ENCODE results near the gene CLIC4. TPM values are rescaled to one million over a fixed set of nuclear protein-coding genes. Genes with fewer than 3 reads are reported as not detected.

CLIC4 gene
- total and polyA plus RNA-seq, 3 experiments from 2014 or later, result 0.18 to 13.2 (median 12.8) TPM

DNA sequence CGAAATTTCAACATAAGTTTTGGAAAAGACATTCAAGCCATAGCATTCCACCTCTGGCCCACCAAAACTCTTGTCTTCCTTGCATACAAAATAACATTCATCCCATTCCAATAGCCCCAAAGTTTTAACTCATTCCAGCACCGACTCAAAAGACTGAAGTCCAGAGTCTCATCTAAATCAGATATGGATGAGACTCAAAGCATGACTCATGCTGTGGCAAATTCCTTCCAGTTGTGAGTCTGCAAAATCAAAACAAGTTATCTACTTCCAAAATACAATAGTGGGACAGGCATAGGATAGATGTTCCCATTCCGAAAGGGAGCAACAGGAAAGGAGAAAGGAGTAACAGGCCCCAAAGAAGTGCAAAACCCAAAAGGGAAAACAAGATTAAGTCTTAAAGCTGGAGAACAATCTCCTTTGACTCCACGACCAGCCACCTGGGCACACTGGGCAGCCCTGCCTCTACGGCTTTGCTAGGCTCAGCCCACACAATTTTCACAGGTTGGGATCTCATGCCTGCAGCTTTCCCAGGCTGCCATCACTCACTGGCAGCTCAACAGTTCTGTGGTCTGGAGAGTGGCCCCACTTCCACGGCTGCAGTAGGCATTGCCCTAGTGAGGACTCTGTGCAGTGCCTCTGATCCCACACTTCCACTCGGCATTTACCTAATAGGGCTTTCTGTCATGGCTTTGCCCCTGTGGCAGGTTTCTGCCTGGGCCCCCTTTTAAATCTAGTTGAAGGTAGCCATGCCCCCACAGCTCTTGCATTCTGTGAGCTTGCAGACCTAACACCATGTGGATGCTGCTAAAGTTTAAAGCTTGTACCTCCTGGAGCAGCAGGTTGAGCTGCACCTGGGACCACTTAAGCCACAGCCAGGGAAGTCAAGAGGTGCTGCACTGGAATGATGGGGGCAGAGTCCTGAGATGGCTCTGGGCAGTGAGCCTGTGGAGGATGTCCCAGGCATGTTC lies 133.8 kb downstream of the CLIC4 start:
- H3K27me3 Mint-ChIP-seq, result peaks cover 0 to 9% of the 10 kb centered on the region in 2 donors
- no peaks in the 10 kb centered on the region for H3K4me1 ChIP-seq (ENCODE audit: insufficient read depth, low read length)
- POLR2A ChIA-PET, result interaction anchor here (0.5 kb wide), 1 partner anchor 46 kb away, joined by 3 read pairs; no protein-coding TSS in a partner anchor

DNA sequence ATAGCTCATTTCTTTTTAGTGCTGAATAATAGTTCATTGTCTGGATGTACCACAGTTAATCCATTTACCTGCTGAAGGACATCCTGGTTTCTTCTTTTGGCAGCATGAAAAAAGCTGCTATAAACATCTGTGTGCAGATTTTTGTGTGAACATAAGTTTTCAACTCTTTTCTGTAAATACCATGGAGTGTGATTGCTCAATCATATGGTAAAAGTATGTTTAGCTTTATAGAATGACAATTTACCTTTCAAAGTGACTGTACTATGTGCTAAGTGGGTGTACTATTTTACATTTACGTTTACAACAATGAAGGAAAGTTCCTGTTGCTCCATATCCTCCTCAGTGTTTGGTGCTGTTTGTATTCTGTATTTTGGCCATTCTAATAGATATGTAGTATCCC lies 135.8 kb downstream of the CLIC4 start:
- Mint-ChIP-seq H3K9me3 (peaks cover 7 to 21% (median 19%) of the 10 kb centered on the region in 5 donors), H3K27me3 (peaks cover 0 to 6% of the 10 kb centered on the region in 2 donors), H3K4me1 (no peaks in the 10 kb centered on the region), H3K27ac (no peak overlapping the region), H3K4me3 (no peak overlapping the region), H3K36me3 (peaks cover 2 to 32% (median 2%) of the 10 kb centered on the region in 3 donors)
- DNase-seq, result no peak
- Histone ChIP-seq H3K4me1 (ENCODE audit: insufficient read depth, low read length) (no peaks in the 10 kb centered on the region), H3K9me3 (ENCODE audit: low read length) (no peaks in the 10 kb centered on the region), H3K4me3 (ENCODE audit: low read length) (no peak overlapping the region), H3K27ac (ENCODE audit: low read depth, low read length) (no peak overlapping the region), H3K27me3 (ENCODE audit: insufficient read depth, low read length, poor library complexity, severe bottlenecking) (no peaks in the 10 kb centered on the region), H3K36me3 (ENCODE audit: insufficient read depth, low read length) (no peaks in the 10 kb centered on the region)
- ChIA-PET POLR2A (no interaction called here), CTCF (interaction anchor here (0.9 to 1.9 kb wide), 3 partner anchors 17 to 30 kb away, joined by 3 to 7 read pairs (median 4); no protein-coding TSS in a partner anchor)

More for the DNA sequence above, 133.8 kb downstream of the CLIC4 start:
- Mint-ChIP-seq H3K9me3 (peaks cover 7 to 13% (median 10%) of the 10 kb centered on the region in 5 donors), H3K4me1 (no peaks in the 10 kb centered on the region), H3K36me3 (peaks cover 0 to 20% (median 2%) of the 10 kb centered on the region in 3 donors), H3K27ac (no peak overlapping the region), H3K4me3 (no peak overlapping the region)
- DNase-seq, result no peak
- no peaks in the 10 kb centered on the region for H3K9me3 ChIP-seq (ENCODE audit: low read length)
- CTCF ChIA-PET, result interaction anchor here (2.1 kb wide), 1 partner anchor 31 kb away, joined by 7 read pairs; no protein-coding TSS in a partner anchor
- H3K4me3 ChIP-seq (ENCODE audit: low read length), result no peak overlapping the region
- H3K36me3 ChIP-seq (ENCODE audit: insufficient read depth, low read length), result no peaks in the 10 kb centered on the region
- H3K27ac ChIP-seq (ENCODE audit: low read depth, low read length), result no peak overlapping the region
- H3K27me3 ChIP-seq (ENCODE audit: insufficient read depth, low read length, poor library complexity, severe bottlenecking), result no peaks in the 10 kb centered on the region

DNA sequence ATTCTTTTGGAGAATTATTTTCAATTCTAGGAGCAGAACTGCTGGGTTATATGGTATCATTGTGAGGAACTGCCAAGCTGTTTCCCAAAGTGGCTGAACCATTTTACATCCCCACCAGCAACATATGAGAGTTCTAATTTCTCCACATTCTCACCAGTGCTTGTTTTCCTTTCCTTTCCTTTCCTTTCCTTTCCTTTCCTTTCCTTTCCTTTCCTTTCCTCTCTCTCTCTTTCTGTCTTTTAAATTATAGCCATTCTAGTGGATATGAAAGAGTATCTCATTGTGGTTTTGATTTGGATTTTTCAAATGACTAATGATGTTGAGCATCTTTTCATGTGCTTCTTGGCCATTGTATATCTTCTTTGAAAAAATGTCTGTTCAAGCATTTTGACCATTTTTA lies 139.5 kb downstream of the CLIC4 start:
- H3K36me3 Mint-ChIP-seq, result peaks cover 2 to 39% (median 3%) of the 10 kb centered on the region in 3 donors
- H3K36me3 ChIP-seq (ENCODE audit: insufficient read depth, low read length), result no peaks in the 10 kb centered on the region
- no peaks in the 10 kb centered on the region for H3K4me1 ChIP-seq (ENCODE audit: insufficient read depth, low read length)
- DNase-seq, result no peak
- peaks cover 0 to 4% (median 0%) of the 10 kb centered on the region in 3 donors for H3K4me1 Mint-ChIP-seq
- H3K4me3 Mint-ChIP-seq, result no peak overlapping the region
- no peak overlapping the region for H3K27ac ChIP-seq (ENCODE audit: low read depth, low read length)
- peaks cover 7 to 21% (median 19%) of the 10 kb centered on the region in 5 donors for H3K9me3 Mint-ChIP-seq
- H3K27me3 Mint-ChIP-seq, result peaks cover 0 to 6% of the 10 kb centered on the region in 2 donors
- H3K9me3 ChIP-seq (ENCODE audit: low read length), result no peaks in the 10 kb centered on the region
- CTCF ChIA-PET, result no interaction called here
- POLR2A ChIA-PET, result no interaction called here
- peak overlapping the region in 1 of 8 donors; percentile 1 for H3K27ac Mint-ChIP-seq
- H3K4me3 ChIP-seq (ENCODE audit: low read length), result no peak overlapping the region
- no peaks in the 10 kb centered on the region for H3K27me3 ChIP-seq (ENCODE audit: insufficient read depth, low read length, poor library complexity, severe bottlenecking)

DNA sequence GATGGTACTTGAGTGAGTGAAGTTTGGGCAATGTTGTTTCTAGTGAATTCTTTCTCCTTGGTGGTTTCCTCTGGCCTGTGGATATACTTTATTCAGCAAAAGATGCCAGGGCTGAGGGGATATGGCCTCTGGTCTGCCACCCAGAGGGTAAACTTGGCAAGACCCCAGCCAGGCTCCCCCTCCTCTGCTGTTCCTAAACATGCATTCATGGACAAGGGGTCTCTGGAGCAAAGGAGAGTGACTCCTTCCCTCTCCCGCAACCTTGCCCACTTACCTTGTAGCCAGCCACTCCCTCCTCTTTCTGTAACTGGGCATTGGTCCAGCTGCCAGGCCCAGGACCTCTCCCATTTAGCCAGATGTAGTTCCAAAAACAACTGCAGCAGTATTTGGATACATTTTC lies 141.0 kb downstream of the CLIC4 start:
- Histone ChIP-seq H3K27ac (ENCODE audit: low read depth, low read length) (no peak overlapping the region), H3K36me3 (ENCODE audit: insufficient read depth, low read length) (no peaks in the 10 kb centered on the region), H3K9me3 (ENCODE audit: low read length) (no peaks in the 10 kb centered on the region), H3K4me1 (ENCODE audit: insufficient read depth, low read length) (no peaks in the 10 kb centered on the region), H3K27me3 (ENCODE audit: insufficient read depth, low read length, poor library complexity, severe bottlenecking) (no peaks in the 10 kb centered on the region), H3K4me3 (ENCODE audit: low read length) (no peak overlapping the region)
- DNase-seq, result no peak
- Mint-ChIP-seq H3K4me3 (no peak overlapping the region), H3K4me1 (peaks cover 0 to 4% (median 1%) of the 10 kb centered on the region in 3 donors), H3K27me3 (peaks cover 0 to 6% of the 10 kb centered on the region in 2 donors), H3K36me3 (peaks cover 2 to 38% (median 3%) of the 10 kb centered on the region in 3 donors), H3K9me3 (peaks cover 7 to 22% (median 19%) of the 10 kb centered on the region in 5 donors), H3K27ac (no peak overlapping the region)
- ChIA-PET POLR2A (no interaction called here), CTCF (interaction anchor here (1.0 kb wide), 1 partner anchor 38 kb away, joined by 3 read pairs; no protein-coding TSS in a partner anchor)

DNA sequence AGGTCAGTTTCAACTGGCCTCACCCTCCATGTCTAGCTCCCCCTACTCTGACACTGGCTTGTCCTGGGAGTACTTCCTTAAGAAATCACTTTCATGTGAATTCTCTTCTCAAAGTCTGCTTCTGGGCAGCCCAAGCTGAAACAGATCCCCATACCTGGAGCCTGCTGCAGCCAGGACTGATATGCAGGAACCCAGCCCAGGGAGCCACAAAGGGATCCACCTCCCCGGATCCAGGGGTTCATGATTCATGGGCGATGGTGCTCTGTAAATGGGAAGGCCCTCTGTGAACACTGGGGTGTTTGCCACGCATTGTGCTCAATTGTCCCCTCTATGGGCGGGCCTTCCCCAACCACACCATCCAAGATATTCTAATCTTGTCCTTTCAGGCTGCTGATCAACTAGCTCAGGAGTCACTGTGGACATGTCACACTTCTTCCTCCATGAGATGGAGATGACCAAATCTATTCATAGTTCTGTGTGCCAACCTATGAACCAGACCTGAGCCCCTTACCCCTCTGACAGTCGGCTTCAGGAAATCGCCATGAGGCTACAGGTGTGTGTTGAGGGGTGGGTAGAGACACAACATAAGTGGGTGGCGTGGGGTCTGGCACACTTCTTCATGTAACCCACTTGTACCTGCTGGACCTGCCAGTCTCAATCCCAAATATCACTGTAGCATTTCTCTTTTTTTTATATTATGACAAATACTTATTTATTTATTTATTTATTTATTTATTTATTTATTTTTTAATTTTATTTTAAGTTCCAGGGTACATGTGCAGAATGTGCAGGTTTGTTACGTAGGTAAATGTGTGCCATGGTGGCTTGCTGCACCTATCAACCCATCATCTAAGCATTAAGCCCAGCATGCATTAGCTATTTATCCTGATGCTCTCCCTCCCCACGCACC lies 143.1 kb downstream of the CLIC4 start:
- no peak overlapping the region for H3K27ac ChIP-seq (ENCODE audit: low read depth, low read length)
- Mint-ChIP-seq H3K4me3 (peak overlapping the region in 1 of 7 donors; percentile 51), H3K27ac (peak overlapping the region in 2 of 8 donors; percentile 52 to 79), H3K27me3 (peaks cover 0 to 6% of the 10 kb centered on the region in 2 donors), H3K9me3 (peaks cover 11 to 25% (median 24%) of the 10 kb centered on the region in 5 donors), H3K4me1 (peaks cover 0 to 4% (median 1%) of the 10 kb centered on the region in 3 donors), H3K36me3 (peaks cover 8 to 51% (median 9%) of the 10 kb centered on the region in 3 donors)
- H3K27me3 ChIP-seq (ENCODE audit: insufficient read depth, low read length, poor library complexity, severe bottlenecking), result no peaks in the 10 kb centered on the region
- ChIA-PET CTCF (interaction anchor here (0.7 to 1.3 kb wide), 2 partner anchors 38 to 1245 kb away, joined by 3 read pairs; no protein-coding TSS in a partner anchor), POLR2A (interaction anchor here (0.7 kb wide), 1 partner anchor 275 kb away, joined by 3 read pairs; no protein-coding TSS in a partner anchor)
- no peaks in the 10 kb centered on the region for H3K9me3 ChIP-seq (ENCODE audit: low read length)
- H3K36me3 ChIP-seq (ENCODE audit: insufficient read depth, low read length), result no peaks in the 10 kb centered on the region
- H3K4me1 ChIP-seq (ENCODE audit: insufficient read depth, low read length), result no peaks in the 10 kb centered on the region
- DNase-seq, result no peak
- H3K4me3 ChIP-seq (ENCODE audit: low read length), result no peak overlapping the region

DNA sequence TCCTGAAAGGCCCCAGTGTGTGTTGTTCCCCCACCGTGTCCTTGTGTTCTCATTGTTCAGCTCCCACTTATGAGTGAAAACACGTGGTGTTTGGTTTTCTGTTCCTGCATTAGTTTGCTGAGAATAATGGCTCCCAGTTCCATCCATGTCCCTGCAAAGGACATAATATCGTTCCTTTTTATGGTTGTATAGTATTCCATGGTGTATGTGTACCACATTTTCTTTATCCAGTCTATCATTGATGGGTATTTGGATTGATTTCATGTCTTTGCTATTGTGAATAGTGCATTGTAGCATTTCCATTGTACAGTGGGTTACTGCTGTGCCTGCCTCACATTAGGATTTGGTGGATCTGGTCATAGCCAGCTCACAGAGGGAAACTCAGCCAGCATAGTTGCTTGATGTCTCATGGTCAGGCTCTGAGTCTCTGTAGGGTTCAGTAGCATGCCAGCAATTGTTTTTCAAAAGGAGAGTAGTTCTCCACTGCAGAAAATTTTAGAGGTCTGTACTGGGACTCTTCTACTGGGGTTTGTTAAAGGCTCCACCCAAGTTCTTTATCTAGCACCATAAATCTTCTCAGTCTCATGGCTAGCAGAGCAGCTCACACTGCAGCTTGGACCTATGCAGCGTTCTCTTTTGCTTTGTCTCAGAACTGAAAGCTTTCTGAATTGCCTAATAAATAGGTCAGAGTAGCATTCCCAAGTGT lies 143.9 kb downstream of the CLIC4 start:
- H3K4me3 Mint-ChIP-seq, result no peak overlapping the region
- Histone ChIP-seq H3K4me1 (ENCODE audit: insufficient read depth, low read length) (no peaks in the 10 kb centered on the region), H3K27me3 (ENCODE audit: insufficient read depth, low read length, poor library complexity, severe bottlenecking) (no peaks in the 10 kb centered on the region), H3K36me3 (ENCODE audit: insufficient read depth, low read length) (no peaks in the 10 kb centered on the region), H3K27ac (ENCODE audit: low read depth, low read length) (no peak overlapping the region), H3K4me3 (ENCODE audit: low read length) (no peak overlapping the region), H3K9me3 (ENCODE audit: low read length) (no peaks in the 10 kb centered on the region)
- peaks cover 0 to 4% (median 1%) of the 10 kb centered on the region in 3 donors for H3K4me1 Mint-ChIP-seq
- H3K27ac Mint-ChIP-seq, result peak overlapping the region in 1 of 8 donors; percentile 52
- POLR2A ChIA-PET, result no interaction called here
- no peak for DNase-seq
- H3K36me3 Mint-ChIP-seq, result peaks cover 8 to 43% (median 9%) of the 10 kb centered on the region in 3 donors
- CTCF ChIA-PET, result no interaction called here
- peaks cover 6 to 18% (median 16%) of the 10 kb centered on the region in 5 donors for H3K9me3 Mint-ChIP-seq
- H3K27me3 Mint-ChIP-seq, result peaks cover 0 to 3% of the 10 kb centered on the region in 2 donors

DNA sequence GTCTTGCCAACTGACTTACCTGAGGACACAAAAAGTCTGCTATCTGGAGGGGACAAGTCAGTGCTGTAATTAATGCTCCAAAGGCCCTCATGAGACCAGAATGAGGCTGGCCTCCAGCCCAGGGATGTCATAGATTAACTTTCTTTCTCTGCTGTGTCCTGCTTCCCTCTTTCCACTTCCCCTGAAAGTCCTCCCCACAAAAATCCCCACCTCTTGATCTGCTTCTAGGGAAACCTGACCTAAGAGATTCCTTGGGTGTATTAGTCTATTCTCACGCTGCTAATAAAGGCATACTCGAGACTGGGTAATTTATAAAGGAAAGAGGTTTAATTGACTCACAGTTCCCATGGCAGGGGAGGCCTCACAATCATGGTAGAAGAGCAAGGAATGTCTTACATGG lies 145.6 kb downstream of the CLIC4 start:
- Histone ChIP-seq H3K9me3 (ENCODE audit: low read length) (no peaks in the 10 kb centered on the region), H3K4me1 (ENCODE audit: insufficient read depth, low read length) (no peaks in the 10 kb centered on the region), H3K27ac (ENCODE audit: low read depth, low read length) (no peak overlapping the region), H3K27me3 (ENCODE audit: insufficient read depth, low read length, poor library complexity, severe bottlenecking) (no peaks in the 10 kb centered on the region), H3K36me3 (ENCODE audit: insufficient read depth, low read length) (no peaks in the 10 kb centered on the region), H3K4me3 (ENCODE audit: low read length) (no peak overlapping the region)
- peak overlapping the region in 1 of 8 donors; percentile 38 for H3K27ac Mint-ChIP-seq
- ChIA-PET CTCF (no interaction called here), POLR2A (no interaction called here)
- peaks cover 6 to 17% (median 8%) of the 10 kb centered on the region in 5 donors for H3K9me3 Mint-ChIP-seq
- DNase-seq, result no peak
- H3K36me3 Mint-ChIP-seq, result peaks cover 7 to 32% (median 8%) of the 10 kb centered on the region in 3 donors
- peaks cover 2 to 4% (median 3%) of the 10 kb centered on the region in 3 donors for H3K4me1 Mint-ChIP-seq
- H3K4me3 Mint-ChIP-seq, result peak overlapping the region in 1 of 7 donors; percentile 68
- peaks cover 0 to 1% of the 10 kb centered on the region in 2 donors for H3K27me3 Mint-ChIP-seq

Measured in CD8-positive, alpha-beta memory T cell (primary cell).